Hematopoietic multipotent progenitor cell treated with erythropoietin and hydrocortisone succinate and interleukin-3 and kit ligand, for 6 days (in vitro differentiated cells): ENCODE measurements around the gene CCDC57.

Source experiments
- DNase-seq: peaks from one replicate; pipeline ENCODE4 v3.0.0-alpha.2; 2015

The CCDC57 gene

DNA sequence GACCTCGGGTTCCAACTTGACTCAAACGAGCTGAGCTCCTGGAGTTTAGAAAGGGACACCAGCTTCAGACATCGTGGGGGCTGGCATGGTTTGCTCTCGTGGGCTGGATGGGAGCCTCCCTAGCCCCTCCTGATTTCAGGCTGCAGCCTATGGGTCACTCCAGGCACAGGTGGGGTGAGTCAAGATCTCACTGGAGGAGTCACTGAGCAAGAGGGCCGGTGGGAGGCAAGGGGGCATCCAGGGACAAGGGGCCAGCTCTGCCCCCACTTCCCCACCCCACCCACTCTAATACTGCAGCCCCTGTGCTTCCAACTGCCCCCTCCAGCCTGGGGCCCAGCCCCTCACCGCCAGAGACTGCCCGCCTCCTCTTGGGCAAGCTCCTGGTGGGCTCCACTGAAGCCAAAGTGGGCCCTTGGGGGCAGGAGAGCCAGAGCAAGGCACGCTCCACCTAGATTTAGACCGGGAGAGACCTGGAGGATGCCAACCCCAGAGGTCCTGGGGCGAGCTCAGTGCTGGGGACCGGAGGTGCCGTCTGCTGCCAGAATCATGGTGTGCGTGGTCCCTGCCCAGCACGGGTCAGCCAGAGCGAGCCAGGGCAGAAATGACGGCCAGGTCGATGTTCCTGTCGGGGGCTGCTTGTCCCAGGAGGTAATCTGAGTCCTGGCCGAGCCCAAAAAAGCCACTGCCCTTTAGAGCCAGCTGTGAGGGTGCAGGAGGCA is 22.6 kb upstream of the CCDC57 start:
- DNase-seq = no peak

DNA sequence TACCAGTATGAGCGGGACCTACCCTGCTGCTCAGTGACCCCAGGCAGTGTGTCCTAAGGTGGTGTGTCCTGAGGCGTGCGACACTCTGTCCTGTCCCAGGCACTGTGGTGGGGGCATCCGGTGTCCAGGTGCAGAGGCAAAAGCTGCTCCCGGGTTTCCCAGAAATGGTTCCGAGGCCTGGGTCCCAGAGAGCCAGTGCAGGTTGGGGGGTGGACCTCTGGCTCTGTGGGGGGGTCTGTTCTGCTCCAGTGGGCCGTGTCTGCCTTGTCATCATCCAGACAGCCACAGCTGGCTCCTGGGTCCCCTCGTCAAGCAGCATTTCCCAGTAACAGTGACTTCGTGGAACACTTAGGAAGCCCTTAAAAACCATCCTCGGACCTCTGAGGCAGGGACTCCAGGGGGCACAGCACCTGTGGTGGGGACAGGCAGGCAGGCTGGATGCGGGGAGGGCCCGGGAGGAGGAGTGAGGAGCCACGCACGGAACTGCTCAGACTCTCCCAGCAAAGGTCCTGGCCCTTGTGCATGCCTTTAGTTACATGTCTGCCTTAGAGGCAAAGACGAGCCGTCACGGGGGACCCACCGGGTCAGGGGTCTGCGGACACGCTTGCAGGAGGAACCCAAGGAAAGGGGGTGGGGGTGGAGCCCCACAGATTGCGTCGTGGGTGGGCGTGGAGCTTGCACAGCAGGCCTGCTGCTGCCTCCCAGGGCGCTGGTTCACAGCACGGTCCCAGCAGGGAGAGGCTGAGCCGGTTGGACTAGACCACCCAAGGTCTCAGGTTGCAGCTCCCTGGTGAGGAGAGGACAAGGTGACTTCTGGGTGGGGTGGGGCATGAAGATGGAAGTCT is 21.8 kb upstream of the CCDC57 start:
- DNase-seq = no peak

- DNase-seq = no peak
Observed at GRCh38 chr17:82232876-82233785, 20.5 kb upstream of the CCDC57 start.

DNA sequence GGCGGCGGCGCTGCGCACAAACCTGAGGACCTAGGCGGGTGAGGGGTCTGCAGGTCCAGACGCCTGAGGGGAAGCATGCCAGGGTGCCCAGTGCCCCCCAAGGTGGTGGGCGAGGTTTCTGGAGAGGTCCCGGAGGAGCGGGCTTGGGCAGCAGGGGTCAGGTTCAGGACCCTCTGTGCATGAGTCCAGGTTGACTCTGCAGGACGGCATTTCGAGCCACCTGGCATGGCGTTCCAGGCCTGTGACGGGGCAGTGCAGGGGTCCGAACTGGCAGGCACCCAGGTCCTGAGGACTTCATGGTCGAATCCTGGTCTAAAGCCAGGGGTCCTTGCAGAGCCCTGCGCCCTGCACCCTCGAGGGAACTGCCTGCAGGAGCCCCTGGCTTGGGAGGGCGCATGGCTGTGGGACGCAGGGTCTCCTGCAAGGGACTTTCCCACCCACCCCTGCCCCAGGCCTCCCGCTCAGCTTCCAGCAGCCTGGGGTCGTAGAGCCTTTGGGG is 19.7 kb upstream of the CCDC57 start:
- DNase-seq = no peak

DNA sequence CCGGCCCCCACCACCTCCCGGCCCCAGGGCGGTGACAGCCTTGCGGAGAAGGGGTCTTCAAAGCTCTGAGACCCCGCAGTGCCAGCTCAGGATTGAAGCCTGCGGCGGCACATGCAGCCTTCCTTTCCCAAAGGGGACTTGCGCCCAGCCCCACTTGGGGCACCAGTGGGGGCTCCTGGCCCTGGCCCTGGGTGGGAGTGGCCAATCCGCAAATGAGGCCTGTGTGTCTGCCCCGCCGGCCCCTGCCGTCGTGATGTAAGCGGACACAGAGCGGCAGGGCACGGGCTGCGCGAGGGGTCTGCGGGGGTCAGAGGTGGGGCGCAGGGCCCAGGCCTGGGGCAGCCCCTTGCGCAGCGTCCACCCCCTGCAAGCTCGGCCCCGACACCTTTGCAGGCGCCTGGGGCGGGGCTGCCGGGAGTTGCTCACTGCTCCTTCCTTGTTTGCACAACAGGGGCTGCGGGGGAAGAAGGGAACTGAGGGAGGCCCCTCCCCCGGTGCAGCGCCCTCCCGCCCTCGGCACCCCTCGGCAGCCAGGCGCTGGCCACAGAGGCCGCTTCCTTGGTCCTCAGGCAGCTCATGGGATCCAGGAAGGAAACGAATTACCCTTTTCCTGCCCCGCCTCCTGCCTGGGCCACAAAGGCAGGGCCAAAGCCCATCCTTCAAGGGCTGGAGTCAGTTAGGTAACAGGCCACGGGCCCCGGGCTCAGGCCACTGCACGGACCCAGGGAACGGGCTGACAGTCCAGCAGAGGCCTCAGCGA is 19.1 kb upstream of the CCDC57 start:
- DNase-seq = peak; percentile 74

DNA sequence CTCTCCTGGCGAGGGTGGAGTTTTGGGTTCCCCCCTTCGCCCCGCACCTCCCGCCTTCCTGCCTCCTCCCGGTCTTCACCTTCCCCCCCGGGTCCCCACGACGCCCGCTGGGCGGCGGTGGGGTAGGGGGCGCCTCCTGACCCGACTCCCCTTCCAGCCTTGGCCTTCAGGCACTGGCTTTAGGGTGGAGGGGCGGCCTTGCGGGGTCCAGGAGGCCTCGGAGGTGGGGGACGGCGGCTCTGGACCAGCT is 18.6 kb upstream of the CCDC57 start:
- peak; percentile 67 for DNase-seq

GRCh38 chr17:82230609-82231311 is 18.1 kb upstream of the CCDC57 start:
- peak; percentile 89 for DNase-seq

- DNase-seq = peak; percentile 33
Observed at GRCh38 chr17:82229698-82230608, 17.3 kb upstream of the CCDC57 start.

GRCh38 chr17:82228842-82229697 is 16.4 kb upstream of the CCDC57 start, which contains the start of gene SLC16A3:
TSS of gene SLC16A3 (plus strand) at chr17:82229042. CDS start at chr17:82236009, 6,967 bp downstream.
- DNase-seq = peak; percentile 76

- peak; percentile 73 for DNase-seq
Observed at GRCh38 chr17:82228278-82228841, 15.7 kb upstream of the CCDC57 start.

DNA sequence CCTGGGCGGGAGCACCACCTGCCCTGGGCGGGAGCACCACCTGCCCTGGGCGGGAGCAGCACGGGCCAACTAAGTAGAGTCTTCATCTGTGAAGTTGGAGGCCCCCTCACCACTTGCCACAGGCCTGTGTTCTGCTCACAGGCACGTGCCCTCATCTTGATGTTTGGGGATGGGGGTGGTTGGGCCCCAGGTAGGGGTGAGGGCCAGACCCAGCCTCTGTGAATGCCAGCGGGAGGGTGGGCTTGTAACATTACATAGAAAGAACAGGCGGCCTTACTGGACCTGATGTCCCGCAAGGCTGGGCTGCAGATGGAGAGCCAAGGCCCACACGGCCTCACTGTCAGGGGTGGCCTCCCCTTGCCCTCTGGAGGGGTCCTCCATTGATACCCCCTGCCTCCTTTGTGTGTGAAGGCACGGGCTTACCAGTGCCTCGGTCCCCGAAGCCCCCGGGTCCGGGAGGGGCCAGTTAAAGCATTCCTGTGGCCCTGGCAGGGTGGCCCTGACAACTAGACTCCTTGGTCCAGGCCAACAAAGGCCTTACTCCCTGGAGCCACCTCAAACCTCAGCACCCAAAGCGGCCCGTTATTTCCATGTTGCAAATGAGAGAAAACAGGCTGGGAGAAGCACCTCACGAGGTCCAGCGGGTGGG is 15.1 kb upstream of the CCDC57 start:
- no peak for DNase-seq

- no peak for DNase-seq
Observed at GRCh38 chr17:82226809-82227628, 14.4 kb upstream of the CCDC57 start.

- DNase-seq = no peak
Observed at GRCh38 chr17:82226146-82226808, 13.6 kb upstream of the CCDC57 start.

GRCh38 chr17:82225368-82226029 is 12.9 kb upstream of the CCDC57 start:
- DNase-seq = no peak

DNA sequence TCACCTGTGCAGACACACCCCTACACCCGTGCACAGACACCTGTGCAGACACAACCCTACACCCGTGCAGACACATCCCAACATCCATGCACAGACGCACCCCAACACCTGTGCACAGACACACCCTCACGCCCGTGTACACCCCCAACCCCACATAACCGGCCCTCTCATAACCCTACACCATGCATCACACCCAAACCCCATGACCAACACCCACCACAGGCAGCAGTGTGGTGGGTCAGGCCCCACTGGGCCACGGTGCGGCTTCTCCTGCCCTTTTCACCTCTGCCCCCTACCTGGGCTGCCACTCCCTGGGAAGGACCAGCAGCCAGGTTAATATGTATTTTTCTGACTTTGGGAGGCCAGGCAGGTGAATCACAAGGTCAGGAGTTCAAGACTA is 12.0 kb upstream of the CCDC57 start:
- no peak for DNase-seq

DNA sequence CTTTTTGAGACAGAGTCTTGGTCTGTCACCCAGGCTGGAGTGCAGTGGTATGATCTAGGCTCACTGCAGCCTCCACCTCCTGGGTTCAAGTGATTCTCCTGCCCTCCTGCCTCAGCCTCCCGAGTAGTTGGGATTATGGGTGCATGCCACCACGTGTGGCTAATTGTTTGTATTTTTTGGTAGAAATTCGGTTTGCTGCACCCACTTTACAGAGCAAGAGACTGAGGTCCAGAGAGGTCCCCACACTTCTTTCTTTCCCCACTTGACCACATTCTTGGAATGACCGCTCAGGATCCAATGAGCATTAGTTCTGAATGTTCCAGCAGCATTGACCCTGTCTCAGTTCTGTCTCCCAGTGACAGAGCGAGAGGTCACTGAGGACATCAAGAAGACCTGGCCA is 10.9 kb upstream of the CCDC57 start:
- no peak for DNase-seq

DNA sequence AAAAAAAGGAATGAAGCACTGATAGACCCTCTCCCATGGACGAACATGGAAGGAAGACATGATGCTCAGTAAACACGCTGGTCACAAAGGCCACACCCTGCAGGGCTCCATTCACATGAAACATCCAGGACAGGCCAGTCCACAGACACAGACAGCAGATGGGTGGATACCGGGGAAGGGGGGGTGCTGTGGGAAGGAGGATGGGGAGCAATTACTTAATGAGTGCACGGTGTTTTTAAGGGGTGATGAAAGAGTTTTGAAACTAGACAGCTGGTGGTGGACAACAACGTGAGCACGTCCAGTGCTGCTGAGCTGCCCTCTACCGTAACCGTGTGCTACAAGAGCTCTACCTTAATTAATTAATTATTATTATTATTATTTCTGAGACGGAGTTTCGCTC is 10.2 kb upstream of the CCDC57 start:
- no peak for DNase-seq
